ENCODE data around the gene CLEC2D. TPM values are rescaled to one million over a fixed set of nuclear protein-coding genes. Genes with fewer than 3 reads are reported as not detected.
"Not testable (repeated sequence)": the region's sequence is repeated elsewhere in the genome, so short reads cannot be mapped to it uniquely, and the experiment has no call there.

The CLEC2D gene
- total RNA-seq, 1 donor from 2014 or later: 12.9 TPM

- Histone ChIP-seq H3K27ac (no peak overlapping the region), H3K4me3 (no peak overlapping the region), H3K4me1 (peaks cover 17% of the 10 kb centered on the region), H3K36me3 (no peaks in the 10 kb centered on the region), H3K9me3 (no peaks in the 10 kb centered on the region), H3K27me3 (no peaks in the 10 kb centered on the region)
- intact Hi-C loops (cut with DNase I): loop anchor here (10.0 kb wide), 1 partner anchor 65 kb away; no protein-coding TSS in a partner anchor
- no peak for TF ChIP-seq CTCF (IDR thresholded peaks at IDR 0.05)
- ATAC-seq: peak; percentile 46
- no peak for DNase-seq
Measured at GRCh38 chr12:9699898-9700605, 30.5 kb downstream of the CLEC2D start.

- Histone ChIP-seq H3K27me3 (no peaks in the 10 kb centered on the region), H3K36me3 (no peaks in the 10 kb centered on the region), H3K27ac (no peak overlapping the region), H3K4me1 (peaks cover 17% of the 10 kb centered on the region), H3K4me3 (no peak overlapping the region), H3K9me3 (no peaks in the 10 kb centered on the region)
- no peak for DNase-seq
- ATAC-seq: no peak
- intact Hi-C loops (cut with DNase I): loop anchor here (10.0 kb wide), 1 partner anchor 66 kb away; no protein-coding TSS in a partner anchor
- TF ChIP-seq CTCF (IDR thresholded peaks at IDR 0.05): no peak
Measured at GRCh38 chr12:9700606-9700956, 31.1 kb downstream of the CLEC2D start.

- Histone ChIP-seq H3K9me3 (no peaks in the 10 kb centered on the region), H3K27ac (no peak overlapping the region), H3K27me3 (no peaks in the 10 kb centered on the region), H3K36me3 (no peaks in the 10 kb centered on the region), H3K4me3 (no peak overlapping the region), H3K4me1 (peaks cover 17% of the 10 kb centered on the region)
- ATAC-seq: peak; percentile 30
- intact Hi-C loops (cut with DNase I): loop anchor here (10.0 kb wide), 1 partner anchor 67 kb away; no protein-coding TSS in a partner anchor
- no peak for DNase-seq
- no peak for TF ChIP-seq CTCF (IDR thresholded peaks at IDR 0.05)
Measured at GRCh38 chr12:9701380-9702154, 32.1 kb downstream of the CLEC2D start.

- no peak overlapping the region for H3K4me3 ChIP-seq
- no peak overlapping the region for H3K27ac ChIP-seq
- intact Hi-C loops (cut with DNase I): loop anchor here (10.0 kb wide), 1 partner anchor 67 kb away; no protein-coding TSS in a partner anchor
- H3K36me3 ChIP-seq: no peaks in the 10 kb centered on the region
- no peak for TF ChIP-seq CTCF (IDR thresholded peaks at IDR 0.05)
- ATAC-seq: peak; percentile 19
- no peak for DNase-seq
- no peaks in the 10 kb centered on the region for H3K9me3 ChIP-seq
- peaks cover 17% of the 10 kb centered on the region for H3K4me1 ChIP-seq
- H3K27me3 ChIP-seq: no peaks in the 10 kb centered on the region
Measured at GRCh38 chr12:9702255-9702654, 32.7 kb downstream of the CLEC2D start.

GRCh38 chr12:9704561-9704960, 35.0 kb downstream of the CLEC2D start:
- intact Hi-C loops (cut with DNase I): loop anchor here (10.0 kb wide), 1 partner anchor 70 kb away; no protein-coding TSS in a partner anchor
- DNase-seq, H3K27me3 ChIP-seq, H3K4me3 ChIP-seq, H3K4me1 ChIP-seq, H3K36me3 ChIP-seq, H3K9me3 ChIP-seq, H3K27ac ChIP-seq, ATAC-seq: not testable (repeated sequence)

All from upper lobe of right lung (tissue), 1 donor.